Vagina (tissue), 2 donors: ENCODE results near the gene SESTD1.

Source experiments
- CTCF ChIP-seq, 3 experiments: fragments of 450-650 bp in 2 of 3; fragments of 200-600 bp in 1 of 3; sonication (generic) in 1 of 3; IDR thresholded peaks; one replicate each; pipeline ENCODE4 v1.5.1; 2017 to 2019; ENCODE audit warnings: antibody characterized with exemption in 3 of 3, mild to moderate bottlenecking in 2 of 3, moderate library complexity in 2 of 3
- POLR2AphosphoS5 ChIP-seq, 2 donors: sonication (generic); formaldehyde crosslinking; IDR thresholded peaks; one replicate each; pipeline ENCODE4 v1.9.0; 2017; ENCODE audit warnings: antibody characterized with exemption in 2 of 2, mild to moderate bottlenecking in 2 of 2, low read depth in 1 of 2; ENCODE audit not compliant: insufficient read depth in 1 of 2

GRCh38 chr2:179174240-179174639, 90.4 kb downstream of the SESTD1 start:
- TF ChIP-seq POLR2AphosphoS5 (IDR thresholded peaks at IDR 0.05; ENCODE audit: insufficient read depth in 1 of 2, low read depth in 1 of 2) = no peak
- no peak for TF ChIP-seq CTCF (IDR thresholded peaks at IDR 0.05)
